NCI-H1436 treated with DMSO at 0.1 percent for 48 hours (cell line): ENCODE measurements around the gene LYST.
A peak's percentile ranks its signal among the peaks of the same experiment; 100 is the strongest.

ENCODE experiments used
- DNase-seq: peaks from one replicate; lab custom pipeline; 2025; lab: John Stamatoyannopoulos, UW

Gene LYST

DNA sequence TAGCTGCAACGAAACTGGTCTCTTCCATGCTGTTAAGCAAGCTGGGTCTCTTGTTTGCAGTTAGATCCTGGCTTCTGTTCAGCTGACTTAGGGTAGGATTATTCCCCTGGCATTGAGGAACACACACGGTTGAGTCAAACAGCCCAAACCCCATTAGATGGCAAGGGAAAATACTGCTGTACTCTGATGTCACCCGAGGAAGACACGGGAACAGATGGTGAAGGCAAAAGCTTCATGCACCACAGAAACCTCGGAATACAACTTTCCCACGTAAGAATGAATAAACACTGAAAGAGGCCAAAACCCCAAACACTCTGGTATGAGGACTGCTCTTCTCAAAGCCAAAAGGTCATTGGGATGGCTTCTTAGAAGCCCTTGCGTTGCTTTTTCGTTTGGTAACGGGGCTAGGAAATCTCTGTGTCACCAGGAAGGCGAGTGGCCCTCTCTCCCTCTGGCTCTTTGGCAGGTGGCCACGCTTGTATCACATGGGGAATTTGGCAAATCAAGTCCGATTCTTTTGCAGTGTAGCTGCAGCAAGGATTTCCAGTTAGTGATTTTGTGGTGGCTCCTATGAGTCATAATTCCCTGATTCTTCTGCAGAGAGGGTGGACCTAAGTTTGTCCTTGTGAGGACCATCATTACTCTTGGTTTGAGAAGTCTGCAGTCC is 16.7 kb upstream of the LYST start:
- DNase-seq: no peak

GRCh38 chr1:235882816-235883215 is 16.1 kb upstream of the LYST start:
- no peak for DNase-seq

GRCh38 chr1:235881930-235882700 is 15.4 kb upstream of the LYST start:
- DNase-seq: no peak

GRCh38 chr1:235878082-235878811 is 11.5 kb upstream of the LYST start:
- DNase-seq: no peak

DNA sequence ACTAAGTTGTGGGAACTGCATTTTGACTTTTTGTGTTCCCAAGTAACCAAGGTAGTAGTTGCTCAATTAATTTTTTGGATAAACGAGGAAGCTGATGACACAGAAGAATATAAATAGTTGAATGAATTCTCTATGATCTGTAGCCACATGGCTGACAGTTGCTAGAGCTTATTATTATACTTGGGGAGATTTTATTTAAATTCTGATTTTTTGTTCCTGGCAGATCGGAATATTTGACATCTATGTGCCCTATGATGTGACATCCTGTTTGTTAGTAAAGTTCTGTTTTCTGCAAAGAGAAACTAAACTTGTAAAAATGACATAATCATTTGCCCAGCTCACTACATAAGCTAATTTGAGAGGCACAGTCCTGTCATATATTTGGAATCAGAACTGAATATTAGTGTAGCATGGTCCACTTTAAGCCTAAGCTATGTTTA is 9.7 kb upstream of the LYST start:
- no peak for DNase-seq

DNA sequence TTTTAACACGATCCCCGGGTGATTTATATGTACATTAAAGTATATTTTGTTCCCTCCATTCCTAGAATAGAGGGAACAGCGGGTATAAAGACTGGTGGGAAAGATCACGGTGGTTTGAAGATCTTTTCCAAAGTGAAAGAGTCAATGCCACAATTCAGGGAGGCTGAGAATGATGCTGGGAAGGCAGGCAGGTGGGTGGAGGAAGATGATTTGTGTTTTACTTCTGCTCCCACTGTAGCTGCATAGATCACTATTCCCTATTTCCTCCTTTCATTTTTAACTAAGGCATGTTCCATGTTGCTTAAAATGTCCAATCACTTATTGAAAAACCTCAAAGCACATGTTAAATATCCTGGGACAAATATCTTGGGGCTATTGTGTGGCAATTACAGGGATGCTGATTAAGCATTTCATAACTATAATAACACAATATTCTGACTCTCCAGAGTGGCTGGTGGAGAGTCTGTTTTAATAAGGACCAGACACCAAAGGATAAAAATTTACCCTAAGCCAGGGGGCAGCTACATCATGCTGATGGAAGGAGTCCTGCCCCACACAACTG is 8.4 kb upstream of the LYST start:
- DNase-seq: no peak

- DNase-seq: no peak
Measured at GRCh38 chr1:235874261-235874660, 7.6 kb upstream of the LYST start.

DNA sequence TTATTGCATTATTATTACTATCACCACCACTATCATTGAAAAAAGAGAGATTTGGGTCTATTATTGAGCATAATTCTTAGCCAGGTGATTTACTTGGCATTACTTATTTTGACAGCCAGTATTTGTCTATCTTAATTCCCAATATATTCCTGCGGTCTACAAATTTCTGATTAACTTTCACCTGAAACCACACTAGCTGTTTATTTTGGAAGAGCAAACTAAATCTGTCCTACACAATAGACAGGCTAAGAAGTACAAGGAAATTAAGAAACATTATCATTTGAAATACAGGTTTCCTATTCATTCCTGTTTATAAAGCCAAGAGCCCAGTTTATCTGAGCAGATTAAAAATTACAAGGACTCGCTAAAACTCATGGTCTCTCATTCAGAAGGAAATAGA is 6.9 kb upstream of the LYST start:
- DNase-seq: no peak

- no peak for DNase-seq
Measured at GRCh38 chr1:235873045-235873444, 6.3 kb upstream of the LYST start.

GRCh38 chr1:235872270-235872669 is 5.6 kb upstream of the LYST start:
- no peak for DNase-seq

GRCh38 chr1:235867903-235868469 is 1.3 kb upstream of the LYST start:
- no peak for DNase-seq

GRCh38 chr1:235866913-235867845 is 473 bp upstream of the LYST start:
- peak; percentile 86 for DNase-seq

- no peak for DNase-seq
Measured at GRCh38 chr1:235865565-235866204, 1.0 kb downstream of the LYST start.

DNA sequence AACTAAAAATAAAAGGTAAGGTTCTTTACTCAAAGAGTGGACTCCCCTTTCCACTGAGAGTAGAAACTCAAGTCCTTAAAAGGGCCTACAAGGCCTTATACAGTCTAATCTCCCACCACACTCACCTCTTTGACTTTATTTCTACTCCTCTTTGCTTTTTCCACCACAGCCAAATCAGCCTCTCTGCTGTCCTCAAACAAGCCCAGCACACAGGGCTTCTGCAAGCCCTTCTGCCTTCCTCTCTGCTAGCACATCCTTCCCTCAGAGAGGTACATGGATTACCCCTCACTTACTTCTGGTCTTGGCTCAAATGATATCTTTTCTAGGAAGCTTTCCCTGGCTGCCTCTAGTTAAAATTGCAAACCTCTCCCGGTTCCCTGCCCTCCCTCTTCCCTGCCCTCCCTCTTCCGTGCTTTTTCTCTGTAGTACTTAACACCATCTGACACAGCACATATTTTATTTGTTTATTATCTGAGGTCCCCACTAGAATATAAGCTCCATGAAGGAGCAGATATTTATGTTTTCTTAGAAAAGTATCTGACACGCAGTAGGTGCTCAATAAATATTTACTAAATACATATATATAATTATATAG is 1.7 kb downstream of the LYST start:
- no peak for DNase-seq

- DNase-seq: no peak
Measured at GRCh38 chr1:235864469-235864868, 2.2 kb downstream of the LYST start.

DNA sequence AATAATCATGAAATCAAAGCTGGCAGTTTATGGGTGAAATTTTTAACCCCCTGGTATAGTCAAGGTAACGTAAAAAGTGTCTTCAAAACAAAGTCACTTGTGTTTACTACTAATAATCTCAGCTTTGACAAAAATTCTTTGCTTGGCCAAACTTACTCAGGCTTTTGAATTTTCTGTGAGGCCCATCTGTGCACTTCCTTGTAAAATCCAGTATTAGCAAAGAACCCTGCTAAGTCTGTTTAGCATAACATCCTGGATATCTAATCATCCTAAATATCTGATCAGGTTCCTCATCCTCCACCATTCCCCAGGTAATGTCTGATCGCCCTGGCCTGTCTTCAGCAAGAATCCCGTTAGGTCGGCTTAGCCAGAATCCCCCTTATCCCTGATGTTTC is 3.0 kb downstream of the LYST start:
- DNase-seq: no peak

DNA sequence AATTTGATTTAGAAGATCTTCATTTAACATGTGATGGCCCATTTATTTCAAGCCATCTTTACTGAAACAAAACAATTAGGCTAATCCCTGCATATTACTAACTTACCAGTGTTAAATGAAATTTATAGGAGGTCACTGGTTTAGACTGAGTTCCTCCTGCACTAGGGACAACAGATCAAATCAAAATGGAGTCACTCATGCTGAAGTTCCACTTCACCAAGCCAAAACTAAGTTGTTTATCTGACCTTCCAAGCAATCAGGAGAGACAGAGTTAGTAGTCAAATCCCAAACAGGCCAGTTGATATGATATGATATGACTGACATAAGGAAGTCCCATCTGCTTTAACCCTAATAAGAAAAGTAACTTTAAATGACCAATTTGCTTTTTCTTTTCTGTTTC is 4.8 kb downstream of the LYST start:
- no peak for DNase-seq

- no peak for DNase-seq
Measured at GRCh38 chr1:235860829-235861228, 5.9 kb downstream of the LYST start.

DNA sequence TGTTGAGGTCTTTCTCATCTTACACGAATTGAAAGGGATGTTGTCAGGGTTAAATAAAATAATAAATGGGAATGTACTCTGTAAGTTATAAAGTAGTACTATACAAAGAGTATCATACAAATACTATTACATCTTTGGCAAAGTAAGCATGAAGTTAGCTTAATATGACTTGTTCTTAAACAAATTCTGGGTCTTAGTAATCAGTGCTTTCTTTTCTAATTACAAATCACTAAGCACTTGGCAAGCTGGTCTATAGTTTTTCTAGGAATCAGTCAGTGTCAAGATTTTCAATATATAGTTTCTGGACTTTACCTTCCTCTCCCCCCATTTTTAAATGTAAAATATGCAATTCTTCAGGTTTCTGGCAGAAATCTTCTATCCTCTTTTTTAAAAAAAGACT is 6.9 kb downstream of the LYST start:
- no peak for DNase-seq

- no peak for DNase-seq
Measured at GRCh38 chr1:235858766-235859165, 7.9 kb downstream of the LYST start.
